OCI-LY1 (cell line): ENCODE measurements around the gene UIMC1.
A peak's percentile ranks its signal among the peaks of the same experiment; 100 is the strongest.

Experiments used
- CTCF ChIP-seq: fragments of 200-600 bp; sonication (generic), shearing (Covaris generic); IDR thresholded peaks from 2 replicates; pipeline ENCODE4 v1.5.1; 2017; ENCODE audit warnings: mild to moderate bottlenecking, antibody characterized with exemption, low read length, moderate library complexity, mixed read lengths
- EZH2 ChIP-seq: fragments of 200-600 bp; sonication (generic), shearing (Covaris generic); IDR thresholded peaks from 2 replicates; pipeline ENCODE4 v1.8.0; 2017; ENCODE audit warnings: borderline replicate concordance, mixed run types, mild to moderate bottlenecking, antibody characterized with exemption, low read length, moderate library complexity, mixed read lengths

DNA sequence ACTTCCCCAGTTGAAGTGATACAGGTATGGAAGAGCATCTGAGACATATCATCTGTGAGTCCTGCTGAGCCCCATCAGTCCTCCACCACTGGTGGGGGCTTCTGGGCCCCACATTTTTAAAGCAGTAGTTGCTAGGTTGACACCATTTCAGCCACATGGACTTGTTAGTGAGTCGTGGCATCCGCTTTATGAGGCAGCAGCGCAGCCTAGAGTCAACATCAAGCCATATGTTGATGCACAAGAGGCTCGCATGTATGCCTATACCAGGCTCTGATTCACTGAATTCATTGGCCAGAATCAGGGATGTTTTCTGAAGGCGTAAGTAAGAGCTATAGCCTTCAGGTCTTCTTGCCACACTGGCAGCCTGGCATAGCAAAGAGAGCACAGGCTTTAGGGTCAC, 42.7 kb upstream of the UIMC1 start:
- TF ChIP-seq CTCF (peak; percentile 11; the same call in 1 of the 2 replicates), EZH2 (no peak)
